Esophagus muscularis mucosa (tissue), 4 donors: ENCODE results near the gene AP1M1. TPM values are rescaled to one million over a fixed set of nuclear protein-coding genes. Genes with fewer than 3 reads are reported as not detected.

Source experiments
- DNase-seq: peaks from one replicate; pipeline ENCODE4 v3.0.0-alpha.2; 2017; ENCODE audit errors: extremely low spot score
- H3K27ac ChIP-seq, 4 donors: fragments of 200-600 bp; sonication (generic); replicated peaks in 1 of 4; 1 replicate in 3 of 4; 2 replicates in 1 of 4; pipeline ENCODE4 v1.5.1; 2016 to 2019; ENCODE audit warnings: mild to moderate bottlenecking in 1 of 4
- H3K27me3 ChIP-seq, 4 donors: fragments of 200-600 bp; sonication (generic); one replicate each; pipeline versions ENCODE4 v1.5.1 to v1.6.0; 2016 to 2019
- H3K36me3 ChIP-seq, 4 donors: fragments of 200-600 bp; sonication (generic); one replicate each; pipeline ENCODE4 v1.5.1; 2016 to 2019
- H3K4me1 ChIP-seq, 4 donors: fragments of 200-600 bp; sonication (generic); one replicate each; pipeline ENCODE4 v1.5.1; 2016 to 2019
- H3K4me3 ChIP-seq, 4 donors: fragments of 200-600 bp; sonication (generic); 1 replicate in 2 of 4; 2 replicates in 2 of 4; pipeline ENCODE4 v1.5.1; 2016 to 2019; ENCODE audit warnings: mild to moderate bottlenecking in 4 of 4, moderate library complexity in 1 of 4
- H3K9me3 ChIP-seq, 4 donors: fragments of 200-600 bp; sonication (generic); 1 replicate in 3 of 4; 2 replicates in 1 of 4; pipeline ENCODE4 v1.5.1; 2016 to 2019
- CTCF ChIP-seq, 3 experiments: fragments of 200-600 bp in 2 of 3; fragments of 450-650 bp in 1 of 3; sonication (generic) in 2 of 3; IDR thresholded peaks; one replicate each; pipeline ENCODE4 v1.5.1; 2017 to 2019; ENCODE audit warnings: antibody characterized with exemption in 3 of 3, mild to moderate bottlenecking in 2 of 3, moderate library complexity in 1 of 3
- EP300 ChIP-seq: sonication (generic); formaldehyde crosslinking; IDR thresholded peaks from one replicate; pipeline ENCODE4 v1.6.1; 2017; ENCODE audit warnings: antibody characterized with exemption
- POLR2A ChIP-seq: fragments of 450-650 bp; IDR thresholded peaks from one replicate; pipeline ENCODE4 v1.6.1; 2017; ENCODE audit warnings: antibody characterized with exemption, moderate library complexity, mild to moderate bottlenecking, low read depth
- POLR2AphosphoS5 ChIP-seq, 2 donors: sonication (generic); formaldehyde crosslinking; IDR thresholded peaks; one replicate each; pipeline ENCODE4 v1.6.1; 2017; ENCODE audit warnings: antibody characterized with exemption in 2 of 2
- WGBS: methylation state at CpG from one replicate; pipeline ENCODE4 v1.1.5; 2018; 5-methylcytosine and 5-hydroxymethylcytosine counted together
- intact Hi-C: fragments of 100-400 bp; cut with DNase I; formaldehyde crosslinking; loops from one replicate; pipeline ENCODE4 v1.15.1; 2023
- total RNA-seq, 4 donors: library from RNA; depleted of rRNA; stranded (reverse); fragments of >200 nt; gene quantifications; one replicate each; pipeline versions ENCODE4 v1.1.0 to v1.2.1, GENCODE V29; 2016

The AP1M1 gene
- total RNA-seq, 4 donors from 2014 or later = 63.1 to 115 (median 98.6) TPM

GRCh38 chr19:16265205-16265604, 67.5 kb downstream of the AP1M1 start:
- no peak for TF ChIP-seq CTCF (IDR thresholded peaks at IDR 0.05)
- no peak for TF ChIP-seq POLR2AphosphoS5 (IDR thresholded peaks at IDR 0.05)
- no peak for TF ChIP-seq EP300
- TF ChIP-seq POLR2A = no peak
- intact Hi-C loops = no loop called here

GRCh38 chr19:16265890-16266585, 68.3 kb downstream of the AP1M1 start:
- Histone ChIP-seq H3K9me3 (no peaks in the 10 kb centered on the region), H3K4me3 (no peak overlapping the region), H3K4me1 (peaks cover 0 to 7% (median 0%) of the 10 kb centered on the region in 4 donors), H3K27me3 (no peaks in the 10 kb centered on the region), H3K36me3 (no peaks in the 10 kb centered on the region), H3K27ac (no peak overlapping the region)
- intact Hi-C loops = no loop called here
- WGBS = 93% methylated on average over 13 of the region's 14 CpGs
- TF ChIP-seq CTCF (IDR thresholded peaks at IDR 0.05) = no peak
- no peak for TF ChIP-seq POLR2A
- TF ChIP-seq POLR2AphosphoS5 (IDR thresholded peaks at IDR 0.05) = no peak
- TF ChIP-seq EP300 = no peak
- no peak for DNase-seq

More at GRCh38 chr19:16265205-16265604, 67.5 kb downstream of the AP1M1 start:
- Histone ChIP-seq H3K36me3 (no peaks in the 10 kb centered on the region), H3K27ac (no peak overlapping the region), H3K4me3 (no peak overlapping the region), H3K27me3 (no peaks in the 10 kb centered on the region), H3K9me3 (no peaks in the 10 kb centered on the region), H3K4me1 (peaks cover 0 to 7% (median under 1%) of the 10 kb centered on the region in 4 donors)
- DNase-seq = no peak
- 77% methylated on average over 3 of the region's 3 CpGs for WGBS

GRCh38 chr19:16266586-16266942, 68.9 kb downstream of the AP1M1 start:
- DNase-seq = no peak
- TF ChIP-seq POLR2AphosphoS5 (IDR thresholded peaks at IDR 0.05) (no peak), CTCF (IDR thresholded peaks at IDR 0.05) (no peak), POLR2A (no peak), EP300 (no peak)
- no peak overlapping the region for H3K4me3 ChIP-seq
- H3K9me3 ChIP-seq = no peaks in the 10 kb centered on the region
- WGBS = 86% methylated on average over 13 of the region's 14 CpGs
- intact Hi-C loops = no loop called here
- no peak overlapping the region for H3K27ac ChIP-seq
- H3K4me1 ChIP-seq = peaks cover 0 to 7% (median 2%) of the 10 kb centered on the region in 4 donors
- no peaks in the 10 kb centered on the region for H3K27me3 ChIP-seq
- no peaks in the 10 kb centered on the region for H3K36me3 ChIP-seq

GRCh38 chr19:16268676-16269319, 71.1 kb downstream of the AP1M1 start:
- 82% methylated on average over 16 of the region's 17 CpGs for WGBS
- H3K27ac ChIP-seq = no peak overlapping the region
- intact Hi-C loops = no loop called here

GRCh38 chr19:16272945-16273344, 75.2 kb downstream of the AP1M1 start:
- Histone ChIP-seq H3K4me1 (peaks cover 7 to 35% (median 32%) of the 10 kb centered on the region in 4 donors), H3K9me3 (no peaks in the 10 kb centered on the region), H3K4me3 (no peak overlapping the region), H3K27me3 (no peaks in the 10 kb centered on the region), H3K27ac (peak overlapping the region; percentile 77 to 85 (median 81)), H3K36me3 (no peaks in the 10 kb centered on the region)
- intact Hi-C loops = no loop called here
- no peak for DNase-seq
- TF ChIP-seq POLR2AphosphoS5 (IDR thresholded peaks at IDR 0.05) (no peak), CTCF (IDR thresholded peaks at IDR 0.05) (no peak), EP300 (no peak), POLR2A (no peak)
- 49% methylated on average over 14 of the region's 14 CpGs for WGBS

More at GRCh38 chr19:16268676-16269319, 71.1 kb downstream of the AP1M1 start:
- no peak for DNase-seq
- Histone ChIP-seq H3K36me3 (no peaks in the 10 kb centered on the region), H3K27me3 (no peaks in the 10 kb centered on the region), H3K4me1 (peaks cover 7 to 26% (median 20%) of the 10 kb centered on the region in 4 donors), H3K4me3 (no peak overlapping the region), H3K9me3 (no peaks in the 10 kb centered on the region)
- no peak for TF ChIP-seq EP300
